GM23338 (cell line): Measurements from ENCODE around the gene ZFYVE28. TPM values are rescaled to one million over a fixed set of nuclear protein-coding genes. Genes with fewer than 3 reads are reported as not detected.

Experiments used
- ATAC-seq: fragments of 200-7000 bp; cut with Tn5 transposase; 3 replicates; pipeline ENCODE4 v1.9.1; 2020
- DNase-seq: peaks from one replicate; pipeline ENCODE4 v3.0.0-alpha.2; 2015; ENCODE audit warnings: low spot score
- H2AFZ ChIP-seq: fragments of 200-600 bp; sonication (generic); 2 replicates; pipeline ENCODE4 v1.8.0; 2016; ENCODE audit warnings: antibody characterized with exemption, mild to moderate bottlenecking, moderate library complexity
- H3F3A ChIP-seq: fragments of 200-600 bp; sonication (generic); replicated peaks from 2 replicates; pipeline ENCODE4 v1.8.0; 2017; ENCODE audit warnings: antibody characterized with exemption, mixed run types, low read depth
- H3K27ac ChIP-seq: fragments of 200-600 bp; sonication (generic); 2 replicates; pipeline ENCODE4 v1.6.1; 2016; ENCODE audit warnings: low read depth
- H3K27me3 ChIP-seq: fragments of 200-600 bp; sonication (generic); 2 replicates; pipeline ENCODE4 v1.8.0; 2016; ENCODE audit warnings: mild to moderate bottlenecking, mixed run types, moderate library complexity; ENCODE audit not compliant: insufficient read depth
- H3K36me3 ChIP-seq: fragments of 200-600 bp; sonication (generic); 2 replicates; pipeline ENCODE4 v1.8.0; 2016; ENCODE audit warnings: mild to moderate bottlenecking; ENCODE audit not compliant: insufficient read depth
- H3K4me1 ChIP-seq: fragments of 200-600 bp; sonication (generic); 2 replicates; pipeline ENCODE4 v1.8.0; 2016; ENCODE audit warnings: mild to moderate bottlenecking, moderate library complexity; ENCODE audit not compliant: insufficient read depth
- H3K4me2 ChIP-seq: fragments of 200-600 bp; sonication (generic); 2 replicates; pipeline ENCODE4 v1.7.1; 2017; ENCODE audit warnings: mixed run types
- H3K4me3 ChIP-seq: fragments of 200-600 bp; sonication (generic); 2 replicates; pipeline ENCODE4 v1.6.1; 2016; ENCODE audit warnings: mixed run types
- H3K79me2 ChIP-seq: fragments of 200-600 bp; sonication (generic); replicated peaks from 2 replicates; pipeline ENCODE4 v1.8.0; 2017; ENCODE audit warnings: mild to moderate bottlenecking; ENCODE audit not compliant: insufficient read depth
- H3K9me2 ChIP-seq: fragments of 200-600 bp; sonication (generic); 2 replicates; pipeline ENCODE4 v1.8.0; 2017; ENCODE audit not compliant: insufficient read depth
- H4K20me1 ChIP-seq: fragments of 200-600 bp; sonication (generic); replicated peaks from 2 replicates; pipeline ENCODE4 v1.8.0; 2017; ENCODE audit warnings: mild to moderate bottlenecking; ENCODE audit not compliant: insufficient read depth
- H3K27ac Mint-ChIP-seq: 2 replicates; pipeline ENCODE4 v1.8.0; 2020; ENCODE audit warnings: inconsistent platforms, mild to moderate bottlenecking, moderate library complexity, mixed read lengths
- H3K27me3 Mint-ChIP-seq: 3 replicates; pipeline ENCODE4 v1.8.0; 2022; ENCODE audit warnings: low read depth, mild to moderate bottlenecking, moderate library complexity, mixed read lengths, inconsistent platforms; ENCODE audit not compliant: insufficient read depth, poor library complexity
- H3K36me3 Mint-ChIP-seq: 3 replicates; pipeline ENCODE4 v1.8.0; 2021; ENCODE audit warnings: low read depth, mild to moderate bottlenecking, inconsistent platforms, moderate library complexity, mixed read lengths
- H3K4me1 Mint-ChIP-seq: 3 replicates; pipeline ENCODE4 v1.8.0; 2020; ENCODE audit warnings: mild to moderate bottlenecking, inconsistent platforms, mixed read lengths
- H3K4me3 Mint-ChIP-seq: 3 replicates; pipeline ENCODE4 v1.8.0; 2021; ENCODE audit warnings: moderate library complexity, mild to moderate bottlenecking, inconsistent platforms, mixed read lengths
- H3K9me3 Mint-ChIP-seq: 3 replicates; pipeline ENCODE4 v1.8.0; 2020; ENCODE audit warnings: moderate library complexity, mild to moderate bottlenecking, inconsistent platforms, mixed read lengths
- EZH2phosphoT487 ChIP-seq: fragments of 200-600 bp; sonication (generic); IDR thresholded peaks from one replicate; pipeline ENCODE4 v1.8.1; 2018; ENCODE audit warnings: antibody characterized with exemption; ENCODE audit not compliant: unreplicated experiment
- JUNB ChIP-seq: IDR thresholded peaks from one replicate; pipeline ENCODE4 v1.6.1; 2016; ENCODE audit warnings: antibody characterized with exemption; ENCODE audit not compliant: unreplicated experiment
- NANOG ChIP-seq: IDR thresholded peaks from 2 replicates; pipeline ENCODE4 v1.6.1; 2016; ENCODE audit warnings: antibody characterized with exemption, borderline replicate concordance
- REST ChIP-seq: IDR thresholded peaks from one replicate; pipeline ENCODE4 v1.6.1; 2018; ENCODE audit warnings: antibody characterized with exemption; ENCODE audit not compliant: unreplicated experiment
- STAT1 ChIP-seq: IDR thresholded peaks from one replicate; pipeline ENCODE4 v1.6.1; 2016; ENCODE audit warnings: antibody characterized with exemption; ENCODE audit not compliant: unreplicated experiment
- ZNF114 ChIP-seq: fragments of 250-450 bp; sonication (Bioruptor Pico); IDR thresholded peaks from 2 replicates; pipeline ENCODE4 v1.5.0; 2020; ENCODE audit warnings: mild to moderate bottlenecking, moderate library complexity
- polyA plus RNA-seq: library from polyadenylated mRNA; unstranded; fragments of >200 nt; fragmentation: Nextera tagmentation; extraction: Ambion mirVana; gene quantifications from 2 replicates; pipeline ENCODE4 v1.2.1, GENCODE V29; 2016
- total RNA-seq: library from RNA; depleted of rRNA; stranded (reverse); fragments of >200 nt; shearing (Covaris generic); gene quantifications from 2 replicates; pipeline ENCODE4 v1.2.3, GENCODE V29; 2014
- TF ChIP-seq, protein P1 (sequence below), 2 experiments: fragments of 200-600 bp in 1 of 2; sonication (generic) in 1 of 2; conservative IDR thresholded peaks; 2 replicates each; pipeline versions ENCODE4 v1.5.1 to v1.6.1; 2016 to 2017; ENCODE audit warnings: antibody characterized with exemption in 2 of 2, low read depth in 2 of 2, mild to moderate bottlenecking in 2 of 2, moderate library complexity in 1 of 2

ZFYVE28 gene
- total and polyA plus RNA-seq, 2 experiments from 2014 or later, result 2.6 to 4.6 TPM

- Histone ChIP-seq H3K79me2 (no peaks in the 10 kb centered on the region), H2AFZ (no peak overlapping the region), H3K27ac (no peak overlapping the region), H3K4me2 (no peak overlapping the region), H3K4me1 (no peaks in the 10 kb centered on the region), H3K27me3 (no peaks in the 10 kb centered on the region), H3K36me3 (no peaks in the 10 kb centered on the region), H4K20me1 (no peaks in the 10 kb centered on the region), H3F3A (no peaks in the 10 kb centered on the region), H3K4me3 (no peak overlapping the region), H3K9me2 (no peaks in the 10 kb centered on the region)
- Mint-ChIP-seq H3K9me3 (0 out of 3 replicates have a peak, but pooled peaks cover 2% of the 10 kb centered on the region), H3K4me3 (no peak overlapping the region), H3K36me3 (no peaks in the 10 kb centered on the region), H3K4me1 (no peaks in the 10 kb centered on the region; the same call in 2 of the 3 replicates), H3K27me3 (peaks cover 12% of the 10 kb centered on the region), H3K27ac (no peak overlapping the region)
- ATAC-seq (no peak), DNase-seq (no peak)
- TF ChIP-seq REST, result no peak
- no peak for TF ChIP-seq EZH2phosphoT487
- TF ChIP-seq ZNF114 (CRISPR knock-in tag), result no peak
- TF ChIP-seq NANOG, result no peak
- no peak for TF ChIP-seq JUNB
- TF ChIP-seq, protein P1, sequence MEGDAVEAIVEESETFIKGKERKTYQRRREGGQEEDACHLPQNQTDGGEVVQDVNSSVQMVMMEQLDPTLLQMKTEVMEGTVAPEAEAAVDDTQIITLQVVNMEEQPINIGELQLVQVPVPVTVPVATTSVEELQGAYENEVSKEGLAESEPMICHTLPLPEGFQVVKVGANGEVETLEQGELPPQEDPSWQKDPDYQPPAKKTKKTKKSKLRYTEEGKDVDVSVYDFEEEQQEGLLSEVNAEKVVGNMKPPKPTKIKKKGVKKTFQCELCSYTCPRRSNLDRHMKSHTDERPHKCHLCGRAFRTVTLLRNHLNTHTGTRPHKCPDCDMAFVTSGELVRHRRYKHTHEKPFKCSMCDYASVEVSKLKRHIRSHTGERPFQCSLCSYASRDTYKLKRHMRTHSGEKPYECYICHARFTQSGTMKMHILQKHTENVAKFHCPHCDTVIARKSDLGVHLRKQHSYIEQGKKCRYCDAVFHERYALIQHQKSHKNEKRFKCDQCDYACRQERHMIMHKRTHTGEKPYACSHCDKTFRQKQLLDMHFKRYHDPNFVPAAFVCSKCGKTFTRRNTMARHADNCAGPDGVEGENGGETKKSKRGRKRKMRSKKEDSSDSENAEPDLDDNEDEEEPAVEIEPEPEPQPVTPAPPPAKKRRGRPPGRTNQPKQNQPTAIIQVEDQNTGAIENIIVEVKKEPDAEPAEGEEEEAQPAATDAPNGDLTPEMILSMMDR (conservative IDR thresholded peaks at IDR 0.05; ENCODE audit: low read depth in 2 of 2), result no peak
- TF ChIP-seq STAT1, result no peak
These were observed 90.9 kb downstream of the ZFYVE28 start for GRCh38 chr4:2327579-2327978.

DNA sequence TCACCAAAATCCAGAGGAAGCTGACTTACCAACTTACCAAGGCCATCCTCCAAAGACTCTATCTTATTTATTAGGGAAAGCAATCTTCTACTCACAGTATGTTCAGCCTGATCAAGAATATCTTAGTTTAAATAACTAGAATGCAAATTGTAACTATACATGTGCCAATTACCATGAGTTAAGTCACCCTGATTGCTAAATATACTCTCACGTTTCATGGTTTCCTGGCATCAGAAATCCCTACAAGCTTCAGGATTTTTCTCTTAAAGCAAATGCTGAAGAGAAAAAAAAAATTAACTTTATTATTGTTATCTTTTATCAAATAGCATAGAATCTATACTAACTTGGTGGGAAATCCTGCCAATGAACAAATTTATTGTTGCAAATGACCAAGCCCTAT, 93.6 kb downstream of the ZFYVE28 start:
- Histone ChIP-seq H3K4me3 (no peak overlapping the region), H4K20me1 (no peaks in the 10 kb centered on the region), H3K36me3 (no peaks in the 10 kb centered on the region), H3K4me2 (no peak overlapping the region), H3K27me3 (no peaks in the 10 kb centered on the region), H3K9me2 (no peaks in the 10 kb centered on the region), H2AFZ (no peak overlapping the region), H3K27ac (no peak overlapping the region), H3F3A (no peaks in the 10 kb centered on the region), H3K79me2 (no peaks in the 10 kb centered on the region), H3K4me1 (peaks cover 5% of the 10 kb centered on the region; the same call in 1 of the 2 replicates)
- DNase-seq (no peak), ATAC-seq (no peak)
- Mint-ChIP-seq H3K4me3 (no peak overlapping the region), H3K9me3 (0 out of 3 replicates have a peak, but pooled peaks cover 2% of the 10 kb centered on the region), H3K36me3 (no peaks in the 10 kb centered on the region), H3K27ac (no peak overlapping the region), H3K4me1 (peaks cover 6% of the 10 kb centered on the region), H3K27me3 (peaks cover 5% of the 10 kb centered on the region)
- no peak for TF ChIP-seq EZH2phosphoT487
